ENCODE measurements around the gene EXOC3. TPM values are rescaled to one million over a fixed set of nuclear protein-coding genes. Genes with fewer than 3 reads are reported as not detected.
"Not testable (repeated sequence)": the region's sequence is repeated elsewhere in the genome, so short reads cannot be mapped to it uniquely, and the experiment has no call there.

The EXOC3 gene
- total RNA-seq, 2 experiments from 2014 or later, result 67.7 to 68.8 TPM

GRCh38 chr5:401146-402034, 41.6 kb upstream of the EXOC3 start:
- peaks cover 28% of the 10 kb centered on the region for H3K36me3 Mint-ChIP-seq (ENCODE audit: low read depth)
- H3K4me3 Mint-ChIP-seq, result no peak overlapping the region
- H3K27me3 Mint-ChIP-seq, result peaks cover 2% of the 10 kb centered on the region
- ChIA-PET POLR2A (interaction anchor here (1.3 kb wide), 1 partner anchor 24 kb away, joined by 3 read pairs; no protein-coding TSS in a partner anchor), CTCF (no interaction called here)
- DNase-seq, result peak; percentile 15
- H3K4me1 Mint-ChIP-seq, result peaks cover 35% of the 10 kb centered on the region
- no peaks in the 10 kb centered on the region for H3K9me3 Mint-ChIP-seq
- H3K27ac Mint-ChIP-seq, result no peak overlapping the region

GRCh38 chr5:402219-402614, 40.8 kb upstream of the EXOC3 start:
- POLR2A ChIA-PET, result interaction anchor here (1.3 kb wide), 1 partner anchor 23 kb away, joined by 3 read pairs; no protein-coding TSS in a partner anchor
- H3K9me3 Mint-ChIP-seq, DNase-seq, H3K27ac Mint-ChIP-seq, H3K4me3 Mint-ChIP-seq, H3K27me3 Mint-ChIP-seq, CTCF ChIA-PET: not testable (repeated sequence)
- H3K36me3 Mint-ChIP-seq (ENCODE audit: low read depth), result peaks cover 28% of the 10 kb centered on the region
- H3K4me1 Mint-ChIP-seq, result peaks cover 38% of the 10 kb centered on the region

DNA sequence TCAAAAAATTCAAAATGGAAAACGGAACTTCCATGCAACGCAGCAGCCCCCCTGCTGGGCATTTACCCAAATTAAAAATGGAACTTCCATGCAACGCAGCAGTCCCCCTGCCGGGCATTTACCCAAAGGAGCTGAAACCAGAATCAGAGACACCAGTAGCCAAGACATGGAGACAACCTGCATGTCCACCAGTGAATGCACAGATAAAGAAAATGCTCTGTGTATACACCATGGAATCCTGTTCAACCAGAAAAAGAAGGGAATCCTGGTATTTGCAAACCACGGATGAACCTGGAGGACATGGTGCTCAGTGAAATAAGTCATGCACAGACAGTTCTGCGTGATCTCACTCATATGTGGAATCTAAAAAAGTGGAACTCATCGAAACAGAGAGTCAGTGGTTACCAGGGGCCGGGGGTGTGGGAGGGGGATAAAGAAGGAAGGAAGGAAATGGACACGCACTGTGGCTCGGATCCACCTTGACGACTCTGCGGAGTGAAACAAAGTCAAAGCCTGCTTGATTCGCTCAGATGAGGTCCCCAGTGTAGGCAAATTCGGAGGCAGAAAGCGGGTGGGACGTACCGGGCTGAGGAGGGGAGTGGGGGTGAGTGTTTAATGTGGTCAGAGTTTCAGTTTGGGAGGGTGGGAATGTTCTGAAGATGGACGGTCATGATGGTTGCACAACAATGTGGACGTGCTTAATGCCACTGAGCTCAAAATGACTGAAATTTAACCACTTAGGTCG, 40.2 kb upstream of the EXOC3 start:
- Mint-ChIP-seq H3K9me3 (no peaks in the 10 kb centered on the region), H3K4me3 (no peak overlapping the region), H3K36me3 (ENCODE audit: low read depth) (peaks cover 30% of the 10 kb centered on the region), H3K27me3 (peaks cover 2% of the 10 kb centered on the region), H3K27ac (no peak overlapping the region), H3K4me1 (peaks cover 40% of the 10 kb centered on the region)
- DNase-seq, result peak; percentile 15
- CTCF ChIA-PET, result interaction anchor here (0.7 to 1.1 kb wide), 2 partner anchors 39 to 53 kb away, joined by 3 read pairs; no protein-coding TSS in a partner anchor
- POLR2A ChIA-PET, result interaction anchor here (1.3 kb wide), 1 partner anchor 23 kb away, joined by 3 read pairs; no protein-coding TSS in a partner anchor

GRCh38 chr5:403995-404394, 39.0 kb upstream of the EXOC3 start:
- no peaks in the 10 kb centered on the region for H3K9me3 Mint-ChIP-seq
- ChIA-PET POLR2A (no interaction called here), CTCF (interaction anchor here (1.1 kb wide), 1 partner anchor 54 kb away, joined by 3 read pairs; no protein-coding TSS in a partner anchor)
- H3K27ac Mint-ChIP-seq, result no peak overlapping the region
- no peak overlapping the region for H3K4me3 Mint-ChIP-seq
- DNase-seq, result no peak
- H3K27me3 Mint-ChIP-seq, result peaks cover 2% of the 10 kb centered on the region
- peaks cover 42% of the 10 kb centered on the region for H3K4me1 Mint-ChIP-seq
- peaks cover 28% of the 10 kb centered on the region for H3K36me3 Mint-ChIP-seq (ENCODE audit: low read depth)

DNA sequence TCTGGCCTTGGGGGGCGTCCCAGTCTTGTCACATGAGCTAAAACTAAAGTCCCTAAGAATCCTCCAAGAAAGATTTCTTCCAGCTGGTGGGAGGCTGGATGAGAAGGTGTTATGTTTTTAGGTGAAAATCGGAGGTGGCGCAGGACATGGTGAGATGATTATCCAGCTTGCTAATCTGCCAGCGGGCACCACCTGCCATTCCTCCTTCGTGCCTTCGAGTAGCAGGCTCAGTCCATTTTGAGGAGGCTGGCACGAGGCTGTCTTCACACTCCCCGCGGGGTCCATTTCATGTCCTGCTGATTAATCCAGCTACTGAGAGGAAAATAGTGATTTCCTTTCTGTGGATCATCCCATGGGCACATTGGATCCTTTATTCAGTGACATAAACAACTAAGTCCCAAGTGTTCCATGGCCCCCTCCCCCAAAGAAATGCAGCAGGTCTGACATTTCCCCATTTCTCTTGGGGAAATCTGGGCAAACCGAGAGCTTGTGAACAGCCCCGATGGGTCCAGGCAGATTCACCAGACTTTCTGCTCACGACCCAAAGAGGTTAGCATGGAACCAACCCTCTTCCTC, 38.2 kb upstream of the EXOC3 start:
- peak; percentile 14 for DNase-seq
- POLR2A ChIA-PET, result no interaction called here
- peaks cover 35% of the 10 kb centered on the region for H3K4me1 Mint-ChIP-seq
- CTCF ChIA-PET, result interaction anchor here (1.1 kb wide), 1 partner anchor 42 kb away, joined by 3 read pairs; no protein-coding TSS in a partner anchor
- no peaks in the 10 kb centered on the region for H3K9me3 Mint-ChIP-seq
- no peaks in the 10 kb centered on the region for H3K27me3 Mint-ChIP-seq
- no peak overlapping the region for H3K4me3 Mint-ChIP-seq
- H3K27ac Mint-ChIP-seq, result no peak overlapping the region
- peaks cover 28% of the 10 kb centered on the region for H3K36me3 Mint-ChIP-seq (ENCODE audit: low read depth)

DNA sequence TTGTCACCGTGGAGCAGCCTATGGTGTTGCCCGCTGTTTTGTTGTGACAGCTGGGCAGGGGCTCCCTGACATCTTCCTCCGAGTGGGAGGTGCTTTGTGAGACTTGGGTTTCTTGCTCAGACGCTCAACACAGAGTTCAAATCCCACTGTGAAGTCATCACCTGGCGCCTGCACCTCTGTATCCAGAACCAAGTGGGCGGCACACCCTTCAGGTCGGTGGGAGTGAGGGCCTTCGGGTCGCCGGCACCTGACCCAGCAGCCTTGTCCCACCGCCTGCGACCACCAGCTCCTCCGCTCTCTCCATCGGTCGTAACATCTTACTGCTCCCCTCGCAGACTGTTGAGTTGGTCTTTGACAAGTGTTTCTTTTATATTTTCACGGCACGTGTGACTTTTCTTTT, 37.6 kb upstream of the EXOC3 start:
- H3K36me3 Mint-ChIP-seq (ENCODE audit: low read depth), result peaks cover 23% of the 10 kb centered on the region
- ChIA-PET CTCF (interaction anchor here (1.1 kb wide), 1 partner anchor 41 kb away, joined by 3 read pairs; no protein-coding TSS in a partner anchor), POLR2A (no interaction called here)
- no peaks in the 10 kb centered on the region for H3K9me3 Mint-ChIP-seq
- no peaks in the 10 kb centered on the region for H3K27me3 Mint-ChIP-seq
- H3K27ac Mint-ChIP-seq, result no peak overlapping the region
- H3K4me1 Mint-ChIP-seq, result peaks cover 29% of the 10 kb centered on the region
- DNase-seq, result no peak
- no peak overlapping the region for H3K4me3 Mint-ChIP-seq

- Mint-ChIP-seq H3K4me3 (no peak overlapping the region), H3K4me1 (peaks cover 29% of the 10 kb centered on the region), H3K27ac (no peak overlapping the region), H3K9me3 (no peaks in the 10 kb centered on the region), H3K36me3 (ENCODE audit: low read depth) (peaks cover 22% of the 10 kb centered on the region), H3K27me3 (no peaks in the 10 kb centered on the region)
- DNase-seq, result no peak
- POLR2A ChIA-PET, result no interaction called here
- CTCF ChIA-PET, result interaction anchor here (1.2 kb wide), 1 partner anchor 89 kb away, joined by 3 read pairs; no protein-coding TSS in a partner anchor
Observed at GRCh38 chr5:406041-406440, 36.9 kb upstream of the EXOC3 start.

GRCh38 chr5:407051-407450, 35.9 kb upstream of the EXOC3 start:
- ChIA-PET CTCF (interaction anchor here (1.2 kb wide), 2 partner anchors 90 to 218 kb away, joined by 3 read pairs; no protein-coding TSS in a partner anchor), POLR2A (no interaction called here)
- Mint-ChIP-seq H3K4me3 (no peak overlapping the region), H3K4me1 (peaks cover 24% of the 10 kb centered on the region), H3K27me3 (no peaks in the 10 kb centered on the region), H3K9me3 (no peaks in the 10 kb centered on the region), H3K36me3 (ENCODE audit: low read depth) (peaks cover 15% of the 10 kb centered on the region), H3K27ac (no peak overlapping the region)
- DNase-seq, result no peak

DNA sequence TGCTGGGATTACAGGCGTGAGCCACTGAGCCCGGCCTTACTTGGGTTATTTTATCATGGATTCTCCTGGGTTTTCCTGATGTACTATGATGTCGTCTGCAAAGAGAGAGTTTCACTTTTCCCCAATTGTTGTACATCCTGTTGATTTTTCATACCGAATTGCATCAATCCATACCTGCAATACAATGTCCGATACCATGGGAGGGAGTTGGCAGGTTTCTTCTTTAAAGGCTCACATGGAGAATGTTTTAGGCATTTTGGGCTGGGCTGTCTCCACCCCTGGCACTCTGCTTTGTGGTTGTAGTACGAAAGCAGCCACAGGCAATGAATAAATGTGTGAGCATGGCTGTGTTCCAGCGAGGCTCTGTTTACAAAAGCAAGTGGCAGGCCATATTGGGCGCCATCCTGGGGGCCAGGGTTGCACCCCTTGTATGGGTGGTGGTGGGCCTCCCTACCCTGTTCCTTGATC, 35.1 kb upstream of the EXOC3 start:
- no peak overlapping the region for H3K4me3 Mint-ChIP-seq
- ChIA-PET CTCF (interaction anchor here (1.2 kb wide), 1 partner anchor 219 kb away, joined by 3 read pairs; no protein-coding TSS in a partner anchor), POLR2A (no interaction called here)
- no peaks in the 10 kb centered on the region for H3K9me3 Mint-ChIP-seq
- H3K36me3 Mint-ChIP-seq (ENCODE audit: low read depth), result peaks cover 16% of the 10 kb centered on the region
- H3K27me3 Mint-ChIP-seq, result no peaks in the 10 kb centered on the region
- no peak for DNase-seq
- no peak overlapping the region for H3K27ac Mint-ChIP-seq
- H3K4me1 Mint-ChIP-seq, result peaks cover 19% of the 10 kb centered on the region

DNA sequence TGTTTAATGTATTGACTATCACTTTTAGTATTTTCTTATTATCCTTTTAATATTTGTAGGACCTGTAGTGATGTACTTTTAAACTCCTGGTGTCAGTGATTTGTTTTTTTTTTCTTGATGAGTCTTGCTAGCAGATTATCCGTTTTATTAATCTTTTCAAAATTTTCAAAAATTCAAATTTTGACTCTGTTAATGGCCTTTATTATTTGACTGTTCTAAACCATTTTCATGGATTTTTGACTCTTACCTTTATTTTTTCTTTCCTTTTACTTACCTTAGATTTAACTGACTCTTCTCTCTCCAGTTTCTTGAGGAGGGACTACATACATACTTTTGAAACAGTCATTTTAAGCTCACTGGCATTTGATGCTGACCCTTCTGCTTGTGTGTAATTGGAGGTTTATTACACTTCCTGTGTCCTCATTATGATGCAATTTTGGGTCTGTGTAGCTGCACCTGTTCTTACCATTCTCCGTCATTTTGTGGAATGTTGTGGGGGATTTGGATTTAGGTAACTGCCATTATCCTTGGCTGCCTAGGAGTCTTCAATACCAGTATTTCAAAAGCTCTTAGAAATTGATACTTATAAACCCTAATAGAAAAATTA, 32.0 kb upstream of the EXOC3 start:
- peaks cover 22% of the 10 kb centered on the region for H3K4me1 Mint-ChIP-seq
- ChIA-PET CTCF (interaction anchor here (0.9 kb wide), 1 partner anchor 36 kb away, joined by 3 read pairs; no protein-coding TSS in a partner anchor), POLR2A (no interaction called here)
- no peaks in the 10 kb centered on the region for H3K27me3 Mint-ChIP-seq
- no peaks in the 10 kb centered on the region for H3K9me3 Mint-ChIP-seq
- peaks cover 7% of the 10 kb centered on the region for H3K36me3 Mint-ChIP-seq (ENCODE audit: low read depth)
- no peak overlapping the region for H3K4me3 Mint-ChIP-seq
- H3K27ac Mint-ChIP-seq, result no peak overlapping the region
- no peak for DNase-seq

- ChIA-PET POLR2A (no interaction called here), CTCF (interaction anchor here (0.9 kb wide), 1 partner anchor 35 kb away, joined by 3 read pairs; no protein-coding TSS in a partner anchor)
- peaks cover 7% of the 10 kb centered on the region for H3K36me3 Mint-ChIP-seq (ENCODE audit: low read depth)
- H3K4me3 Mint-ChIP-seq, result no peak overlapping the region
- H3K4me1 Mint-ChIP-seq, result peaks cover 22% of the 10 kb centered on the region
- H3K27me3 Mint-ChIP-seq, result no peaks in the 10 kb centered on the region
- no peaks in the 10 kb centered on the region for H3K9me3 Mint-ChIP-seq
- no peak for DNase-seq
- H3K27ac Mint-ChIP-seq, result no peak overlapping the region
Observed at GRCh38 chr5:411728-412127, 31.2 kb upstream of the EXOC3 start.

All from activated CD4-positive, alpha-beta memory T cell treated with anti-CD3 and anti-CD28 coated beads, Interleukin-2, amount 10 ng/mL, durations not matched to agents 7 days and 5 days (primary cell).